Measurements from ENCODE around the gene TYK2.

Gene TYK2

DNA sequence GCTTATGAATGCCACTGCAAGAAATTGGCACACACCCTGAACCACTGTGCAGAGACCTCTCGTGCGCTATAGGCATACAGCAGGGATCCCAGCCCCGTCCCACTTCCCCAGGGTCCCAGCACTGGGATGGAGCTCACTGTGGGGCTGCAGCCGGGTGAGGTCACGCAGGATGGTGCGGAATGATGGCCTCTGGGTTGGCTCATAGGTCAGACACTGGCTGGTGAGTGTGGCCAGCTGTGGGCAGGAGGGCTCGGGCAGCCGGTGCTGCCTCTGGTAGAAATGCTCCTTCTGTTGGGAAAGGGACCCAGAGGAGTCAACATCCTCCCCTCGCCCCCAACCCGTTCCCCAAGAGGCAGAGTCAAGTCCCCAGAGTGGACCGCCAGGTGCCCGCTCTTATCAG lies 23.9 kb downstream of the TYK2 start:
- DNase-seq (ENCODE audit: extremely low read depth, low read depth) = no peak
- TF ChIP-seq, protein P1, sequence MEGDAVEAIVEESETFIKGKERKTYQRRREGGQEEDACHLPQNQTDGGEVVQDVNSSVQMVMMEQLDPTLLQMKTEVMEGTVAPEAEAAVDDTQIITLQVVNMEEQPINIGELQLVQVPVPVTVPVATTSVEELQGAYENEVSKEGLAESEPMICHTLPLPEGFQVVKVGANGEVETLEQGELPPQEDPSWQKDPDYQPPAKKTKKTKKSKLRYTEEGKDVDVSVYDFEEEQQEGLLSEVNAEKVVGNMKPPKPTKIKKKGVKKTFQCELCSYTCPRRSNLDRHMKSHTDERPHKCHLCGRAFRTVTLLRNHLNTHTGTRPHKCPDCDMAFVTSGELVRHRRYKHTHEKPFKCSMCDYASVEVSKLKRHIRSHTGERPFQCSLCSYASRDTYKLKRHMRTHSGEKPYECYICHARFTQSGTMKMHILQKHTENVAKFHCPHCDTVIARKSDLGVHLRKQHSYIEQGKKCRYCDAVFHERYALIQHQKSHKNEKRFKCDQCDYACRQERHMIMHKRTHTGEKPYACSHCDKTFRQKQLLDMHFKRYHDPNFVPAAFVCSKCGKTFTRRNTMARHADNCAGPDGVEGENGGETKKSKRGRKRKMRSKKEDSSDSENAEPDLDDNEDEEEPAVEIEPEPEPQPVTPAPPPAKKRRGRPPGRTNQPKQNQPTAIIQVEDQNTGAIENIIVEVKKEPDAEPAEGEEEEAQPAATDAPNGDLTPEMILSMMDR (IDR thresholded peaks at IDR 0.05; ENCODE audit: low read depth, low read length) = no peak

DNA sequence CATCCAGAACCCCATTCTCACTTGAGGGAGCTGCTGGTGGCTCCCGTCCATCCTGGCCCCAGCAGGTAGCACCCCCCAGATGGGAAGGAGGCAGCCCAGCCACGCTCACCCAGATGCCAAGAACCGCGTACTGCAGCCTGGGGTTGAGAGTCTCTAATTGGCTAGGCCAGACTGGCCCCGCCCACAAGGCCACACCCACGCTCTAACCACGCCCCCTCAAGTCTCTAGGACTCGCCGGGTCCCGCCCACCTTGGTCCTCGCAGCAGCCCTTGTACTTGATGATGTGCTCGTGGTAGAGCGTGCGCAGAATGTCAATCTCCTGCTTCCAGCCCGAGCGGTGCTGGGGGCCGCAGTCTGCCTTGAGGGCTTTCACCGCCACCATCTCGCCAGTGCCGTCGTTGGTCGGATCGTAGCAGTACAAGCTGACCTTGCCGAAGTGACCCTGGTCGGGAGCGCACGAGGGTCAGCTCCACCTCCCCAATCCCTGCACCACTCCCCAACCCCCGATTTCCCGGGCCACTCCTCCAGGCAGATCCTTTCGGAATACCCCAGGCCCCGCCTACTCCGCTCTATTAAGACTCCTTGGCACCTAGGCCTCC lies 26.5 kb downstream of the TYK2 start:
- TF ChIP-seq, protein P1 (IDR thresholded peaks at IDR 0.05; ENCODE audit: low read depth, low read length) = no peak
- no peak for DNase-seq (ENCODE audit: extremely low read depth, low read depth)

DNA sequence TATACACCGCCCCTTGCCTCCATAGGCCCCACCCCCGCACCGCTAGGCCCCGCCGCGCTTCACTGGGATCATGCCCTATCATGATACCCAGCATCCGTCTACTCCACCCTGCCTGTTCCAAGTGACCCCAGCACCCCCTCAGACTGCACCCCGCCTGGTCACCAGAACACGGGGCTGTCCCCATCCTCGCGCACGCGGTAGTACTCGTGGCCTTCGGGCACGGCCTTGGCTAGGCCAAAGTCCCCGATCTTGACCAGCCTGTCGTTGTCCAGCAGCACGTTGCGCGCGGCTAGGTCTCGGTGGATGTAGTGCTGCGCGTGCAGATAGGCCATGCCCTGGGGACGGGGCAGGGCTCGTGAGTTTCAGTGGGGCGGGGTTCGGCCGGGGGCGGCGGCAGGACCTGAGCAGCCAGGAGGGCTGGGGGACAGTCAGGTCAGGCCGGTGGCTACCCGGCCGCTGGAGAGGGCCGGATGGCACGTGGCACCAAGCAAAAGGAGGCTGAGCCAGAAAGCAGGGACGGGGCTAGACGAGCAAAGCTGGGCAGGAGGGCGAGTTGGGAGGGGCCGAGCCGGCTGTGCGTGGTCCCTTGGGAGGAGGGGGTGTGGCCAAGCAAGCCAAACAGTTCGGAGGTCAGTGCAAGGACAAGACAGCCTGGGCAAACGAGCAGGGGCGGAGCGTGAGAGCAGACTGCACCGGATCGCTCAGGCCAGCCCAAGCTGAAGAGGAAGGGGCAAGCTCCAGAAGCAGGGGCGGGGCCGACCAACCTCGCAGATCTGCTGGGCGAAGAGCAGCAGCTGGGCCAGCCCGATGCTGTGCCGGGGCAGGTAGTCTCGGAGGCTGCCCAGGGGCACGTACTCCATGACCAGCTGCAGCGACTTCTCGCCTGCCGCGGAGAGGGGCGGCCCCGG lies 27.4 kb downstream of the TYK2 start:
- no peak for DNase-seq (ENCODE audit: extremely low read depth, low read depth)
- TF ChIP-seq, protein P1 (IDR thresholded peaks at IDR 0.05; ENCODE audit: low read depth, low read length) = no peak

DNA sequence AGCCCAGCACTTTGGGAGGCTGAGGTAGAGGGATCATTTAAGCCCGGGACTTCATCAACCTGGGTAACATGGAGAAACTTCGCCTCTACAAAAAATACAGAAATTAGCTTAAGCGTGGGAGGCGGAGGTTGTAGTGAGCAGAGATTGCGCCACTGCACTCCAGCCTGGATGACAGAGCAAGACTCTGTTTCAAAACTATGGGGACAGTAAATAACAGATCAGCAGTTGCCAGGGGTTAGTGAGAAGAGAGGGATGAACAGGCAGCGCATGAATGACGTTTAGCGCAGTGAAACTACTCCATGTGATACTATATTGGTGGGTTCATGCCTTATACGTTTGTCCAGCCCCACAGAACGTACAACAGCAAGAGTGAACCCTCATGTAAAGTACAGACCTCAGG lies 33.9 kb downstream of the TYK2 start:
- DNase-seq (ENCODE audit: extremely low read depth, low read depth) = no peak
- TF ChIP-seq, protein P1 (IDR thresholded peaks at IDR 0.05; ENCODE audit: low read depth, low read length) = no peak

DNA sequence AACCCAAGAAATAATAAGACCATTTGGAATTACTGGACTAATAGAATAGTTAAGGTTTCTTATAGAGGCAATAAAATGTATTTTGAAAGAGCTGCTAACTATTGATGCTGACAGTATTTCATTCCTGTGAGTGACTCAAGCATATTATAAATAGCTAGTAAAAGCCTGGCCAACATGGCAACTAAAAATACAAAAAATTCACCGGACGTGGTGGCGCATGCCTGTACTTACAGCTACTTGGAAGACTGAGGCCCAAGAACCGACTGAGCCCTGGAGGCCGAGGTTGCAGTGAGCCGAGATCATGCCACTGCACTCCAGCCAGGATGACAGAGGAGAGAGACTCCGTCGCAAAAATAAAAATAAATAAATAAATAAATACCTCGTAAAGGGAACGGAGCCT lies 35.6 kb downstream of the TYK2 start:
- TF ChIP-seq, protein P1 (IDR thresholded peaks at IDR 0.05; ENCODE audit: low read depth, low read length) = no peak

DNA sequence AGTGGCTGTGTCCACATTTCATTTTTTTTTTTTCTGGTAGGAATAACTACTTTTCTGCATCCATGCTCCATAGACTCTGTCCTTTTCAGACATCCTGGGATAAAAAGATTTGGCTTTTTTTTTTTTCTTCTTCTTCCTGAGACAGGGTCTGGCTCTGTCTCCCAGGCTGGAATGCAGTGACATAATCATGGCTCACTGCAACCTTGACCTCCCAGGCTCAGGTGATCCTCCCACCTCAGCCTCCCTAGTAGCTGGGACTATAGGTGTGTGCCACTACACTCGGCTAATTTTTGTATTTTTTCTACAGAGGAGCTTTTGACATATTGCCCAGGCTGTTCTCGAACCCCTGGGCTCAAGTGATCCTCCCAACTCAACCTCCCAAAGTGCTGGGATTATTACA lies 36.9 kb downstream of the TYK2 start:
- DNase-seq (ENCODE audit: extremely low read depth, low read depth) = no peak
- TF ChIP-seq, protein P1 (IDR thresholded peaks at IDR 0.05; ENCODE audit: low read depth, low read length) = no peak

More for the DNA sequence above, 35.6 kb downstream of the TYK2 start:
- no peak for DNase-seq (ENCODE audit: extremely low read depth, low read depth)

DNA sequence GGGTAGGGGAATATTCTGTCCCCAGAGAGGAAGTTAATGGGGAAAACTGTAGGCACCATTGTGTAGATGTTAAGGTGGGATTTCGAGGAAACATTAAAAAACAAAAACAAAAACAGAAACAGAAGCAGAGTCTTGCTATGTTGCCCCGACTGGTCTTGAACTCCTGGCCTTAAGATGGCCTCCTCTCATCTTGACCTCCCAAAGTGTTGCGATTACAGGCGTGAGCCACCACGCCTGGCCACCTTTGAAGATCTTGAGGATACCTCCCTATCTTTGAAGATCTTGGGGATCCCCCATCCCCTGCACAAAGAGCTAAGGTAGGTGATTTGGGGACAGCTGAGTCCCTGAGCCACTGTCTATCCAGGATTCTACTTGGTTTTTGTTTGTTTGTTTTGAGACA lies 40.4 kb downstream of the TYK2 start:
- TF ChIP-seq, protein P1 (IDR thresholded peaks at IDR 0.05; ENCODE audit: low read depth, low read length) = no peak
- no peak for DNase-seq (ENCODE audit: extremely low read depth, low read depth)
